ENCODE measurements around the gene PLA2R1.
A peak's percentile ranks its signal among the peaks of the same experiment; 100 is the strongest.

The PLA2R1 gene

DNA sequence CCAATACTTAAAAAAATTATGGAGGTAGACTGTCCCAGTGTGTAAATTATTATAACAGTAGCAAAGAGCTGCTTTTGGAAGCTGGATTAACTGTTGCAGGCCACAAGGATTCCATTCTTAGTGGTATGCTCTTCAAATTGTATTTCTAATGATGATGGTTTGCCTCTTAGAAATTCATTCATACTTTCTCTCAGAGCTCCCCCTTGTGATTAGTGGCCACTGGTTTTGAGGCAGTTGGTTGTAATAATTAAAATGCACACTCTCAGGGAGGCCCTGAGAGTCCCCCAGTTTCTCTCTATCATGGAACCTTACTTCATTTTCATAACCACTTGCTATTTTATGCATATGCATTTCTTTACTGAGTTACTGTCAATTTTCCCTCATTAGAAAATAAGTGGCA, 122.5 kb downstream of the PLA2R1 start:
- Histone ChIP-seq H3K9me3 (ENCODE audit: insufficient read depth, low read length) (no peaks in the 10 kb centered on the region), H3K4me2 (ENCODE audit: low read length) (no peak overlapping the region), H3K36me3 (replicated peaks; ENCODE audit: low read depth, low read length) (no peaks in the 10 kb centered on the region), H2AFZ (ENCODE audit: low read depth, low read length) (no peak overlapping the region), H3K27ac (ENCODE audit: low read length) (no peak overlapping the region), H3K27me3 (ENCODE audit: low read depth, low read length) (no peaks in the 10 kb centered on the region), H3K79me2 (ENCODE audit: low read length) (no peaks in the 10 kb centered on the region), H4K20me1 (ENCODE audit: insufficient read depth, low read length) (no peaks in the 10 kb centered on the region), H3K9ac (ENCODE audit: low read length) (no peak overlapping the region), H3K4me3 (ENCODE audit: low read length) (no peak overlapping the region), H3K4me1 (ENCODE audit: low read length) (peaks cover 21% of the 10 kb centered on the region)
- TF ChIP-seq, protein P1, sequence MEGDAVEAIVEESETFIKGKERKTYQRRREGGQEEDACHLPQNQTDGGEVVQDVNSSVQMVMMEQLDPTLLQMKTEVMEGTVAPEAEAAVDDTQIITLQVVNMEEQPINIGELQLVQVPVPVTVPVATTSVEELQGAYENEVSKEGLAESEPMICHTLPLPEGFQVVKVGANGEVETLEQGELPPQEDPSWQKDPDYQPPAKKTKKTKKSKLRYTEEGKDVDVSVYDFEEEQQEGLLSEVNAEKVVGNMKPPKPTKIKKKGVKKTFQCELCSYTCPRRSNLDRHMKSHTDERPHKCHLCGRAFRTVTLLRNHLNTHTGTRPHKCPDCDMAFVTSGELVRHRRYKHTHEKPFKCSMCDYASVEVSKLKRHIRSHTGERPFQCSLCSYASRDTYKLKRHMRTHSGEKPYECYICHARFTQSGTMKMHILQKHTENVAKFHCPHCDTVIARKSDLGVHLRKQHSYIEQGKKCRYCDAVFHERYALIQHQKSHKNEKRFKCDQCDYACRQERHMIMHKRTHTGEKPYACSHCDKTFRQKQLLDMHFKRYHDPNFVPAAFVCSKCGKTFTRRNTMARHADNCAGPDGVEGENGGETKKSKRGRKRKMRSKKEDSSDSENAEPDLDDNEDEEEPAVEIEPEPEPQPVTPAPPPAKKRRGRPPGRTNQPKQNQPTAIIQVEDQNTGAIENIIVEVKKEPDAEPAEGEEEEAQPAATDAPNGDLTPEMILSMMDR (IDR thresholded peaks at IDR 0.05; ENCODE audit: low read depth, low read length), result peak; percentile 91
- TF ChIP-seq EZH2phosphoT487 (IDR thresholded peaks at IDR 0.05; ENCODE audit: low read depth), result no peak

DNA sequence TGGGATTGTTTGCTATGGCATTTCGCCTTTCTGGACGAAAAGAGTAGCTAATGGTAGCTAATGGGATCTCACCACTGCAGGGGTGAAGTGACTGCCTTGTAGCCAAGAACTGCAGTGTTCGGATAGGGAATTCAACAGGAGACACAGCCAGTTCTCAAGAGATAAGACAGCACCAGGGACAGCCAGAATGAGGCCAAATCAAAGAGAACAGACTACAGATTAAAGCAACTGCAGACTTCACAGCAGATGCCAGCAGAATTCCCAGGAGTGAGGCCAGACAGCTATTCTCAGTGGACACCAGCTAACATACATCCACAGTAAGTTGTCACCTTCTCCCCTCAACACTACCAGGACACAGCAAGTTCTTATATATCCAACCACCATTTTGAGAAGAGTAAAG, 124.0 kb downstream of the PLA2R1 start:
- TF ChIP-seq EZH2phosphoT487 (IDR thresholded peaks at IDR 0.05; ENCODE audit: low read depth), result no peak
- TF ChIP-seq, protein P1 (IDR thresholded peaks at IDR 0.05; ENCODE audit: low read depth, low read length), result no peak
- no peaks in the 10 kb centered on the region for H3K27me3 ChIP-seq (ENCODE audit: low read depth, low read length)
- no peaks in the 10 kb centered on the region for H3K9me3 ChIP-seq (ENCODE audit: insufficient read depth, low read length)
- no peaks in the 10 kb centered on the region for H4K20me1 ChIP-seq (ENCODE audit: insufficient read depth, low read length)
- no peak overlapping the region for H3K4me3 ChIP-seq (ENCODE audit: low read length)
- no peak overlapping the region for H3K9ac ChIP-seq (ENCODE audit: low read length)
- no peaks in the 10 kb centered on the region for H3K79me2 ChIP-seq (ENCODE audit: low read length)
- no peak overlapping the region for H3K4me2 ChIP-seq (ENCODE audit: low read length)
- H3K4me1 ChIP-seq (ENCODE audit: low read length), result peaks cover 30% of the 10 kb centered on the region
- no peak overlapping the region for H3K27ac ChIP-seq (ENCODE audit: low read length)
- no peak overlapping the region for H2AFZ ChIP-seq (ENCODE audit: low read depth, low read length)
- no peaks in the 10 kb centered on the region for H3K36me3 ChIP-seq (replicated peaks; ENCODE audit: low read depth, low read length)

DNA sequence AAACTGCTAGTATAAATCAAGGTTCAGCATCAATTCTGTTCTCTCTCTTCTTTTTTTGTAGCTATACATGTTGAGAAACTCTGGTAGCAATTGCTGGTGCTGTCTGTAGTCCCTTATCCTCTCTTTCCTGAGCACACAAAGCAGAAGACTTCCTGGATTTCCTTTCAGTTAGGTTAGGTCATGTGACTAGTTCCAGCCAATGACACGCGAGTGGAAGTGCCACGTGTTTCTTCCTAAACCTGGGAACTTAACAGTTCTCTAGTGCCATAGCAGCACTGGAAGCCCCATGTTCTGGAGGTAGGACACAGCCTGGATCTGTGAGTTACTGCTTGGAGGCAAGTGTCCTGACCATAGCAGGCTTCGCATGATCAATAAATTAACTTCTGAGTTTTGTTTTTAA, 125.9 kb downstream of the PLA2R1 start:
- TF ChIP-seq, protein P1 (IDR thresholded peaks at IDR 0.05; ENCODE audit: low read depth, low read length), result no peak
- TF ChIP-seq EZH2phosphoT487 (IDR thresholded peaks at IDR 0.05; ENCODE audit: low read depth), result no peak
- H3K79me2 ChIP-seq (ENCODE audit: low read length), result no peaks in the 10 kb centered on the region
- no peak overlapping the region for H2AFZ ChIP-seq (ENCODE audit: low read depth, low read length)
- no peak overlapping the region for H3K4me3 ChIP-seq (ENCODE audit: low read length)
- H3K27me3 ChIP-seq (ENCODE audit: low read depth, low read length), result no peaks in the 10 kb centered on the region
- H3K9ac ChIP-seq (ENCODE audit: low read length), result no peak overlapping the region
- no peak overlapping the region for H3K4me2 ChIP-seq (ENCODE audit: low read length)
- no peaks in the 10 kb centered on the region for H4K20me1 ChIP-seq (ENCODE audit: insufficient read depth, low read length)
- H3K36me3 ChIP-seq (replicated peaks; ENCODE audit: low read depth, low read length), result no peaks in the 10 kb centered on the region
- no peaks in the 10 kb centered on the region for H3K9me3 ChIP-seq (ENCODE audit: insufficient read depth, low read length)
- no peak overlapping the region for H3K27ac ChIP-seq (ENCODE audit: low read length)
- H3K4me1 ChIP-seq (ENCODE audit: low read length), result peaks cover 32% of the 10 kb centered on the region

DNA sequence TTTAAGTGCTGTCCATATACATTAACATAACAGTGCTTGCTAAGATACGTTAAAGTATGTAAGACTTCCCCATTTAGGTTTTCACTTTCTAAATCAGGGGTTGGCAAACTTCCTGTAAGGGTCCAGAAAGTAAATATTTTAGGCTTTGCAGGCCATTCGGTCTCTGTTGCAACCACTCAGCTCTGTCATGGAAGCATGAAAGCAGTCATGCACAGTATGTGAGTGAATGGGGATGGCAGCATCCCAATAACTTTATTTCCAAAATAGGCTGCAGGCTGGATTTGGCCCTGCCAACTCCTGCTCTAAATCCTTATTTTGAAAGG, 128.7 kb downstream of the PLA2R1 start:
- Histone ChIP-seq H3K36me3 (replicated peaks; ENCODE audit: low read depth, low read length) (no peaks in the 10 kb centered on the region), H3K4me1 (ENCODE audit: low read length) (peaks cover 16% of the 10 kb centered on the region), H3K27me3 (ENCODE audit: low read depth, low read length) (no peaks in the 10 kb centered on the region), H3K4me3 (ENCODE audit: low read length) (peak overlapping the region; percentile 45), H3K27ac (ENCODE audit: low read length) (no peak overlapping the region; the same call in 1 of the 2 replicates), H3K4me2 (ENCODE audit: low read length) (peak overlapping the region; percentile 75), H3K79me2 (ENCODE audit: low read length) (no peaks in the 10 kb centered on the region), H3K9ac (ENCODE audit: low read length) (no peak overlapping the region), H3K9me3 (ENCODE audit: insufficient read depth, low read length) (no peaks in the 10 kb centered on the region), H4K20me1 (ENCODE audit: insufficient read depth, low read length) (no peaks in the 10 kb centered on the region), H2AFZ (ENCODE audit: low read depth, low read length) (no peak overlapping the region)
- TF ChIP-seq EZH2phosphoT487 (IDR thresholded peaks at IDR 0.05; ENCODE audit: low read depth), result no peak
- TF ChIP-seq, protein P1 (IDR thresholded peaks at IDR 0.05; ENCODE audit: low read depth, low read length), result no peak

Data from OCI-LY3 (cell line).